Activated naive CD8-positive, alpha-beta T cell treated with anti-CD3 and anti-CD28 coated beads for 36 hours (primary cell): ENCODE data around the gene CHM. TPM values are rescaled to one million over a fixed set of nuclear protein-coding genes. Genes with fewer than 3 reads are reported as not detected.
"Not testable (repeated sequence)": the region's sequence is repeated elsewhere in the genome, so short reads cannot be mapped to it uniquely, and the experiment has no call there.

Experiments used
- DNase-seq: peaks from one replicate; pipeline ENCODE4 v3.0.0; 2021
- H3K27ac Mint-ChIP-seq: one replicate; pipeline ENCODE4 v1.8.0; 2022; ENCODE audit warnings: mild to moderate bottlenecking, moderate library complexity, mixed read lengths
- H3K27me3 Mint-ChIP-seq: one replicate; pipeline ENCODE4 v1.8.0; 2022; ENCODE audit warnings: mild to moderate bottlenecking, mixed read lengths
- H3K36me3 Mint-ChIP-seq: one replicate; pipeline ENCODE4 v1.8.0; 2021; ENCODE audit warnings: mild to moderate bottlenecking, mixed read lengths
- H3K4me1 Mint-ChIP-seq: one replicate; pipeline ENCODE4 v1.8.0; 2021; ENCODE audit warnings: mixed read lengths
- H3K4me3 Mint-ChIP-seq: one replicate; pipeline ENCODE4 v1.8.0; 2022; ENCODE audit warnings: mild to moderate bottlenecking, moderate library complexity, mixed read lengths
- H3K9me3 Mint-ChIP-seq: one replicate; pipeline ENCODE4 v1.8.0; 2022; ENCODE audit warnings: mixed read lengths
- total RNA-seq, 2 experiments: library from RNA; stranded (reverse); gene quantifications; one replicate each; pipeline ENCODE4 v1.2.3, GENCODE V29; 2021

The CHM gene
- total RNA-seq, 2 experiments from 2014 or later, result 10.3 to 13.8 TPM

GRCh38 chrX:86013792-86014191 lies 33.6 kb downstream of the CHM start:
- Mint-ChIP-seq H3K4me3 (no peak overlapping the region), H3K4me1 (peaks cover 18% of the 10 kb centered on the region), H3K27me3 (no peaks in the 10 kb centered on the region), H3K27ac (no peak overlapping the region), H3K9me3 (peaks cover 10% of the 10 kb centered on the region), H3K36me3 (peaks cover 45% of the 10 kb centered on the region)
- DNase-seq, result no peak

- no peak overlapping the region for H3K27ac Mint-ChIP-seq
- no peaks in the 10 kb centered on the region for H3K27me3 Mint-ChIP-seq
- peaks cover 44% of the 10 kb centered on the region for H3K36me3 Mint-ChIP-seq
- peaks cover 11% of the 10 kb centered on the region for H3K9me3 Mint-ChIP-seq
- no peak overlapping the region for H3K4me3 Mint-ChIP-seq
- H3K4me1 Mint-ChIP-seq, result peaks cover 16% of the 10 kb centered on the region
- no peak for DNase-seq
Measured at GRCh38 chrX:86012188-86012587, 35.2 kb downstream of the CHM start.

GRCh38 chrX:86009803-86010202 lies 37.6 kb downstream of the CHM start:
- peaks cover 35% of the 10 kb centered on the region for H3K36me3 Mint-ChIP-seq
- not testable (repeated sequence) for H3K4me3 Mint-ChIP-seq, H3K27me3 Mint-ChIP-seq, H3K27ac Mint-ChIP-seq, H3K9me3 Mint-ChIP-seq, DNase-seq
- H3K4me1 Mint-ChIP-seq, result peaks cover 19% of the 10 kb centered on the region

GRCh38 chrX:86007891-86008290 lies 39.5 kb downstream of the CHM start:
- Mint-ChIP-seq H3K36me3 (peaks cover 35% of the 10 kb centered on the region), H3K4me1 (peaks cover 26% of the 10 kb centered on the region)
- H3K4me3 Mint-ChIP-seq, H3K27me3 Mint-ChIP-seq, DNase-seq, H3K27ac Mint-ChIP-seq, H3K9me3 Mint-ChIP-seq: not testable (repeated sequence)

GRCh38 chrX:86002076-86002896 lies 45.1 kb downstream of the CHM start:
- H3K4me3 Mint-ChIP-seq, result no peak overlapping the region
- DNase-seq, result peak; percentile 0
- H3K9me3 Mint-ChIP-seq, result no peaks in the 10 kb centered on the region
- H3K36me3 Mint-ChIP-seq, result peaks cover 19% of the 10 kb centered on the region
- H3K27me3 Mint-ChIP-seq, result no peaks in the 10 kb centered on the region
- H3K4me1 Mint-ChIP-seq, result peaks cover 32% of the 10 kb centered on the region
- no peak overlapping the region for H3K27ac Mint-ChIP-seq

GRCh38 chrX:85998954-85999353 lies 48.4 kb downstream of the CHM start:
- Mint-ChIP-seq H3K4me3 (no peak overlapping the region), H3K27me3 (no peaks in the 10 kb centered on the region), H3K4me1 (peaks cover 23% of the 10 kb centered on the region), H3K9me3 (no peaks in the 10 kb centered on the region), H3K27ac (no peak overlapping the region), H3K36me3 (peaks cover 10% of the 10 kb centered on the region)
- no peak for DNase-seq

GRCh38 chrX:85996555-85996954 lies 50.8 kb downstream of the CHM start:
- no peak for DNase-seq
- peaks cover 23% of the 10 kb centered on the region for H3K4me1 Mint-ChIP-seq
- no peaks in the 10 kb centered on the region for H3K27me3 Mint-ChIP-seq
- H3K36me3 Mint-ChIP-seq, result peaks cover 3% of the 10 kb centered on the region
- no peak overlapping the region for H3K27ac Mint-ChIP-seq
- no peak overlapping the region for H3K4me3 Mint-ChIP-seq
- H3K9me3 Mint-ChIP-seq, result no peaks in the 10 kb centered on the region

- Mint-ChIP-seq H3K9me3 (no peaks in the 10 kb centered on the region), H3K4me1 (peaks cover 19% of the 10 kb centered on the region), H3K27ac (no peak overlapping the region), H3K27me3 (no peaks in the 10 kb centered on the region), H3K4me3 (no peak overlapping the region), H3K36me3 (peaks cover 2% of the 10 kb centered on the region)
- DNase-seq, result no peak
Measured at GRCh38 chrX:85995641-85996040, 51.7 kb downstream of the CHM start.

- peaks cover 4% of the 10 kb centered on the region for H3K36me3 Mint-ChIP-seq
- peaks cover 4% of the 10 kb centered on the region for H3K9me3 Mint-ChIP-seq
- DNase-seq, result no peak
- no peak overlapping the region for H3K4me3 Mint-ChIP-seq
- H3K27ac Mint-ChIP-seq, result no peak overlapping the region
- H3K27me3 Mint-ChIP-seq, result no peaks in the 10 kb centered on the region
- peaks cover 19% of the 10 kb centered on the region for H3K4me1 Mint-ChIP-seq
Measured at GRCh38 chrX:85994797-85995196, 52.6 kb downstream of the CHM start.

- Mint-ChIP-seq H3K4me3 (no peak overlapping the region), H3K27ac (no peak overlapping the region), H3K4me1 (peaks cover 19% of the 10 kb centered on the region), H3K9me3 (peaks cover 6% of the 10 kb centered on the region), H3K27me3 (no peaks in the 10 kb centered on the region), H3K36me3 (peaks cover 4% of the 10 kb centered on the region)
- DNase-seq, result no peak
Measured at GRCh38 chrX:85994228-85994627, 53.1 kb downstream of the CHM start.

GRCh38 chrX:85993539-85994197 lies 53.7 kb downstream of the CHM start:
- Mint-ChIP-seq H3K27ac (no peak overlapping the region), H3K4me3 (no peak overlapping the region), H3K4me1 (peaks cover 19% of the 10 kb centered on the region), H3K27me3 (no peaks in the 10 kb centered on the region), H3K9me3 (peaks cover 8% of the 10 kb centered on the region), H3K36me3 (peaks cover 4% of the 10 kb centered on the region)
- no peak for DNase-seq

GRCh38 chrX:85992811-85993229 lies 54.5 kb downstream of the CHM start:
- Mint-ChIP-seq H3K27ac (no peak overlapping the region), H3K9me3 (peaks cover 8% of the 10 kb centered on the region), H3K4me1 (peaks cover 19% of the 10 kb centered on the region), H3K36me3 (peaks cover 9% of the 10 kb centered on the region), H3K4me3 (no peak overlapping the region), H3K27me3 (no peaks in the 10 kb centered on the region)
- no peak for DNase-seq

GRCh38 chrX:85988353-85988752 lies 59.0 kb downstream of the CHM start:
- Mint-ChIP-seq H3K27me3 (no peaks in the 10 kb centered on the region), H3K9me3 (peaks cover 8% of the 10 kb centered on the region), H3K27ac (no peak overlapping the region), H3K4me1 (peaks cover 8% of the 10 kb centered on the region), H3K36me3 (peaks cover 21% of the 10 kb centered on the region), H3K4me3 (no peak overlapping the region)
- DNase-seq, result no peak

- H3K4me3 Mint-ChIP-seq, result no peak overlapping the region
- H3K27me3 Mint-ChIP-seq, result no peaks in the 10 kb centered on the region
- no peaks in the 10 kb centered on the region for H3K4me1 Mint-ChIP-seq
- H3K27ac Mint-ChIP-seq, result no peak overlapping the region
- peaks cover 1% of the 10 kb centered on the region for H3K9me3 Mint-ChIP-seq
- H3K36me3 Mint-ChIP-seq, result peaks cover 20% of the 10 kb centered on the region
- DNase-seq, result no peak
Measured at GRCh38 chrX:85980286-85980685, 67.1 kb downstream of the CHM start.

- DNase-seq, result no peak
- Mint-ChIP-seq H3K9me3 (peaks cover 1% of the 10 kb centered on the region), H3K27me3 (no peaks in the 10 kb centered on the region), H3K27ac (no peak overlapping the region), H3K4me3 (no peak overlapping the region), H3K4me1 (no peaks in the 10 kb centered on the region), H3K36me3 (peaks cover 27% of the 10 kb centered on the region)
Measured at GRCh38 chrX:85977218-85977617, 70.1 kb downstream of the CHM start.

- DNase-seq, H3K9me3 Mint-ChIP-seq, H3K27me3 Mint-ChIP-seq, H3K4me1 Mint-ChIP-seq, H3K27ac Mint-ChIP-seq, H3K4me3 Mint-ChIP-seq: not testable (repeated sequence)
- H3K36me3 Mint-ChIP-seq, result peaks cover 35% of the 10 kb centered on the region
Measured at GRCh38 chrX:85972351-85972750, 75.0 kb downstream of the CHM start.
